ENCODE measurements around the gene ZNF740.
"Not testable (repeated sequence)": the region's sequence is repeated elsewhere in the genome, so short reads cannot be mapped to it uniquely, and the experiment has no call there.

ZNF740 gene, protein sequence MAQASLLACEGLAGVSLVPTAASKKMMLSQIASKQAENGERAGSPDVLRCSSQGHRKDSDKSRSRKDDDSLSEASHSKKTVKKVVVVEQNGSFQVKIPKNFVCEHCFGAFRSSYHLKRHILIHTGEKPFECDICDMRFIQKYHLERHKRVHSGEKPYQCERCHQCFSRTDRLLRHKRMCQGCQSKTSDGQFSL

DNA sequence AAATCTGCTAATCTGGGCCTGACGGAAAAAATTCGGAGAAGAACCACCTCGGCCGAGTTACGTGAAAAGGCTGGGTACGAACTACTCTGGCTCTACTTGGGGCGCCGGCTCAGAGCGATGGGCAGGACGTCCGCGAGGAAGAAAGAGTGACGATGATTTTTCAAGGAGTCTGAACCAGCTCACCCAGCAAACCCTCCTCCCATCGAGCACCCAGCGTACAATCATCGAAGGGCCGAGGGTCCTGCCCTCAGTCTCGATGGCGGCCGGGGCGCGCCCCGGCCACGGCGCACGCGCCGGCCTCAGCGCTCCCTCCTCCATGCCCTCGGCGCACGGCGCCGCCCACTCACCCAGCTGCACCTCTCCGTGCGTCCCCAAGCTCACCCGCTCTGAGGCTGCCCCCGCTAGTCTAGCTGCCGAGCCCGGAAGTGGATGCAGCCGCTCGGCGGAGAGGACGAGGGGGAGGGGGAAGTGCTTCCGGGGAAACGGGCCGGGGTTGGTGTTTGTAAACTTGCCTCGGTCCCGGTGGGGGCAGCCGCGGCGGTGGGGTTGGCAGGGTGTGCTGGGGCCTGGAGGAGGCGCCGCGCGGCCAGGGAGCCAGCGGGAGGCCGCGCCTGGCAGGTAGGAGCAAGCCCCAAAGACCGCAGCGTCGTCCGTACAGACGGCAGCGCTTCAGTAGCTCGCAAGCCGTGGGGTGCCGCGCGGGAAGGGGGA, at the start of gene ZNF740, which contains the start of gene CSAD:
Gene ZNF740 (plus strand): TSS at position 503 of the 711 bp plus-strand sequence. CDS start 1,262 bp downstream, outside the sequence.
Gene CSAD (minus strand): TSS at position 706 of the 711 bp plus-strand sequence. CDS start 7,455 bp downstream, outside the sequence.
- DNase-seq, result peak; percentile 99

DNA sequence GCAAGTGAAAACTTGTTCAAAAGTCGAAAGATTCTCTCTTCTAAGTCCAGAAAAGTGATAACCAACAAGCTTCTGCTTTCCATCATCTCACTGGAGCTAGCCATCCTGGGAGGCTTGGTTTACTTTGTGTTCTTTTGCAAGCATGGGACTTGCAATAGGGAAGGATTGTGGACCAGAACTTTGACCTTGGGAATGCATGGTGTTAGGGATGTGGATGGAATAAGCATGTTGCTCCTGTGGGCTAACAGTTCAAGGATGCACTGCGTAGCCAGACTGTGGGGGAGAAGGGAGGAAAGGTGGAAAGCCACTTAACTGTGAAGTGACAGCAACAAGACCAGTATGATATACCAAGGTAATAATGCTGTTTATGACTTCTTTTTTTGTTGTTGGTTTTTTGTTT, 48.7 kb upstream of the ZNF740 start:
- no peak for DNase-seq

DNA sequence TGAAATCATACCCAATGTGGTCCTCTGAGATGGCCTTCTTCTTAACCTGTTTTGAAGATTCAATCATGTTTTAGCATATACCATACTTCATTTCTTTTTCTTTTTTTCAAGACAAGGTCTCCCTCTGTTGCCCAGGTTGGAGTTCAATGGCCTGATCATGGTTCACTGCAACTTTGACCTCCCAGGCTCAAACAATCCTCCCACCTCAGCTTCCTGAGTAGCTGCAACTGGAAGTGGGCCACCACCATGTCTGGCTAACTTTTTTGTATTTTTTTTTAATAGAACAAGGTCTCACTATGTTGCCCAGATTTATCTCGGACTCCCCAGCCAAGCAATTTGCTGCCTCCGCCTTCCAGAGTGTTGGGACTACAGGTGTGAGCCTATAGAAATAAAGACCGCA, 46.8 kb upstream of the ZNF740 start:
- DNase-seq, result no peak

DNA sequence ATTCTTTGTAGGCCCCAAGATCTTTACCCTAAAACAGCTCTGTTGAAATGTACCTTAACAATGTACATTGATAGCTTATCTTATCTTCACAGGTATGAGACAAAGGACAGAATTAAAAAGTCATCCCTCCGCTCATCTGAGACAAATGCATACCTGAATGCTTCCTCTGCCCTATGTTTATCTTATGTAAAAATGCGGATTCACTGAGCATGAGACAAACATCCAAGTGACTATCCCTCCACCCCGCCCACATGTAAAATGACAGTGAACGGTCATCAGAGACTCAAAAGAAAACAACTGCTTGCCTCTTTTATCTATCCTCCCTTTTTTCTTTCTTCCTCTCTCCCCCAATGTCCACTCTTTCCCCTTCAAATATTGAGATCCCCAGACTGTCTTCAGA, 37.2 kb upstream of the ZNF740 start:
- no peak for DNase-seq

DNA sequence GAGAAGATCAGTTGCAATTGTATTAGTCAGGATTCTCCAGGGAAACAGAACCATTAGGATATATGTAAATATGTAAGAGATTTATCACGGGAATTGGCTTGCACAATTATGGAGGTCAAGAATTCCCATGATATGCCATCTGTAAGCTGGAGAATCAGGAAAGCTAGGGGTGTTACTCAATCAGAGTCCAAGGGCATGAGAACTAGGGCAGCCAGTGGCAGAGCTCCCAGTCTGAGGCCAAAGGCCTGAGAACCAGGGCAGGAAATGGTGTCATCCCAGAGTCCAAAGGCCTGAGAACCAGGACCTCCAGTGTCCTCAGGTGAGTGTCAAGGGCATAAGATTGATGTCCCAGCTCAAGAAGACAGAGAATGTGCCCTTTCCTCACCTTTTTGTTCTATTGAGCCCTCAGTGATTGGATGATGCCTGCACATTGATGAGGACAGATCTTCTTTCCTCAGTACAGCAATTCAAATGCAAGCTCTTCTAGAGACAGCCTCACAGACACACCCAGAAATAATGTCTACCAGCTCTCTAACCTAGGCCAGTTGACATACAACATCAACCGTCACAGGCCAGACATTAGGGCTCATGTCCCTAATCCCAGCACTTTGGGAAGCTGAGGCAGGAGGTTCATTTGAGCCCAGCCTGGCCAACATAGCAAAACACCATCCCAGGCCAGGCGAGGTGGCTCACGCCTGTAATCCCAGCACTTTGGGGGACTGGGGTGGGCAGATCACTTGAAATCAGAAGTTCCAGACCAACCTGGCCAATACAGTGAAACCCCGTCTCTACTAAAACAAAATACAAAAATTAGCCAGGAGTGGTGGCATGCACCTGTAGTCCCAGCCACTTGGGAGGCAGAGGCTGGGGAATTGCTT, 34.9 kb upstream of the ZNF740 start:
- no peak for DNase-seq

DNA sequence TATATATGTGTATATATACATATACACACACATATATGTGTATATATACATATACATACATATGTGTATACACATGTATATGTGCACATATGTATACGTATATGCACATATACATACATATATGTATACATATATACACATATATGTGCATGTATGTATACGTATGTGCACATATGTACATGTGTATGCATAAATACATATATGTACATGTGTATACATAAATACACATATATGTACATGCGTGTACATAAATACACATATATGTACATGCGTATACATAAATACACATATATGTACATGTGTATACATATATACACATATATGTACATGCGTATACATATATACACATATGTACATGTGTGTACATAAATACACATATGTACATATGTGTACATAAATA, 33.3 kb upstream of the ZNF740 start:
- DNase-seq, result no peak

DNA sequence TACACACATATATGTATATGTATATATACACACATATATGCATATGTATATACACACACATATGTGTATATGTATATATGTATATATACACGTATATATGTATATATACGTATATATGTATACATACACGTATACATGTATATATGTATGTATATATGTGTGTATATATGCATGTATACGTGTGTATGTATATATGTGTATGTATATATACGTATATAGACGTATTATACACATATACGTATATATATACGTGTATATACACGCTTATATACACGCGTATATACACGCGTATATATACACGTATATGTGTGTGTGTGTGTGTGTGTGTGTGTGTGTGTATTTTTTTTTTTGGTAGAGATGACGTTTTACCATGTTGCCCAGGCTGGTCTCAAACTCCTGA, 32.9 kb upstream of the ZNF740 start:
- no peak for DNase-seq

DNA sequence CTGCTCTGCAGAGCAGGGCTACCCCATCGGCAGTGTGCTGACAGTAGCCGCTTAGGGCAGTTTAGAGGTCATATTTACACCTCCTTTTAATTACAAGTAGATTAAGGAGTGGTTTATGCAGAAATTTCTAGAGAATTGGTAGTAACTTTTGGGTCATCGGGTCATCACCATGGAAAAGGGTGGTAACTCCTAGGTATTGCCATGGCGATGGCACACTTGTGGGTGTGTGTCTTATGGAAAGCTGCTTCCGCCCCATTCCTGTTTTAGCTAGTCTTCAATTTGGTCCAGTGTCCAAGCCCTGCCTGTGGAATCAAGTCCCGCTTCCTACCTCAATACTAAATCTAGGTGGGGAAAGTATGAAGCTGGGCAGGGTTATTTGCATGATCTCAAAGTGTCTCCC, 29.5 kb upstream of the ZNF740 start:
- no peak for DNase-seq

DNA sequence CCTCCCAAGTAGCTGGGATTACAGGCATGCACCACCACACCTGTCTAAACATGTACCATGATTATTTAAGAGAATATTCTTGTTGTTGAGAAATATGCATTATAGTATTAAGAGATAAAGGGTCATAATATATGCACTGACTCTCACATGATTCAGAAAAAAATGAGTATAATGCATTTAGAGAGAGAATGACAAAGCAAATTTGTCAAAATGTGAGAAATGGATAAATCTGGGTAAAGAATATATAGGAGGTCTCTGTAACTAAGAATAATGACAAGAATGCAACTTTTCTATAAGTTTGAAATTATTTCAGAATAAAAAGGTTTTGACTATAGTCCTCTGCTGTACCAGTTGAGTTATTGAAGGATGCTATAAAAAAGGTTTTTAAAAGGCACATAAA, 28.1 kb upstream of the ZNF740 start:
- no peak for DNase-seq

DNA sequence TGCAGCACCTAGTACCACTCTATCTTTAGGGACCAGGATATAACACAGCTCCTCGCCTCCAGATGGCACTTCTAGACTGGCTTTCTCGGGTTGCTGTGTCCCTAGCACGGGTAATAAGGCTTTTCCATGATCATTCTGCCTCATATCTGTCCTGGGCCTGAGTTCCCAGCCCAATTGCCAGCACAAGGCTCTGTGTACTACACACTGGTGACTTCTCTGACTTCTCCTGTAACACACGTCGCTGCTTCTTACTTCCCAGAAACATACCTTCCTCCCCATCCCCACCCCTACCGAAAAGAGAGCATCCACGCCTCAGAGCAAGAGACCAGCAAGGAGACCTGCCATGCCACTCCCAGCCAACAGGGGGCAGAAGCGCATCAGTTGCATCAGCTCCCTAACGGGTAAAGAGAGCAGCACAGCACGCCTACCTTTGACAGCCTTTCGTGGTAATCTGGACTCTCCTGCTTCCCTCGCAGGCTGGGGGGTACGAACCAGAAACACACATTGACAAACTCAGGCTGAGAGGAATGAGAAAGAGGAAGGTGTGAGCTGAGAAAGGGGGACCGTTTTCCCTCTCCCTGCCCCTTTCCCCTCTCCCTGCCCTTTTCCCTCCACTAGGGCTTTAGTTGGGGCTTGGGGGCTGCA, 21.2 kb upstream of the ZNF740 start:
- peak; percentile 82 for DNase-seq

DNA sequence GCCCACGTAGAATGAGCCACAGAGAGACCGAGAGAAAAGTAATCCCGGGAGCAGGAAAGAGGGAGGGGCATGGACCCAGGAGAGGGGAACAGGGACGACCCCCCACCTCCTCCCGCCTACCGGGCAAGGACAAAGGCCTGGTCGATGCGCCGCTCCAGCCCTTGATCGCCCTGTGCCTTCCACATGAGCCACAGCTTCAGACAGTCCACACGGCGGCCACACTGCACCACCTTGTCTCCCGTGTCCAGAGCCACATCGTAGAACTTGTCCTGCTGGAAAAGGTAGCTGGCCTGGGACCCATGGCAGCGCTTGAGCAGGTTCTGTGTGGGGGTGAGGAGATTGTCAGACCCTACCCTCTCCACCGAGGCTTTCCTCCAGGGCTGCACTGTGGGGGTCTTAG, 20.5 kb upstream of the ZNF740 start:
- no peak for DNase-seq

DNA sequence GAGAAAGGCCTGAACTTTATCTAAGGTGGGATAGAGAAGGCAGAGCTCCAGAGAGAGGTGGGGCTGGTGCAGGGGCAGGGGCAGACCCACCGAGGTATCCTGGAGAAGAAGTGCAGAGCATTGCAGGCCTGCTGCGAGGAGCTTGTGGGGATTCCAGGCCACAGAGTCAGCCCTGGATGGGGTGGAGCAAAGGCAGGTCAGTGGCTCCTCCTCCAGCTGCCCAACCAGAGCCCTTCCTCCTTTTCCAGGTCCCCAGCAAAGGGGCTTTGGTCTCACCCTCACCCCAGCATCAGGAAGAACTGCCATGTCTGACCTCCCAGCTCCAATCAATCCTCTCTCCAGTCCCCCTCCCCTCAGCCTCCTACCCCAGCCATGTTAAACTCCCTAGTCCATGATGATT, 19.8 kb upstream of the ZNF740 start:
- no peak for DNase-seq

DNA sequence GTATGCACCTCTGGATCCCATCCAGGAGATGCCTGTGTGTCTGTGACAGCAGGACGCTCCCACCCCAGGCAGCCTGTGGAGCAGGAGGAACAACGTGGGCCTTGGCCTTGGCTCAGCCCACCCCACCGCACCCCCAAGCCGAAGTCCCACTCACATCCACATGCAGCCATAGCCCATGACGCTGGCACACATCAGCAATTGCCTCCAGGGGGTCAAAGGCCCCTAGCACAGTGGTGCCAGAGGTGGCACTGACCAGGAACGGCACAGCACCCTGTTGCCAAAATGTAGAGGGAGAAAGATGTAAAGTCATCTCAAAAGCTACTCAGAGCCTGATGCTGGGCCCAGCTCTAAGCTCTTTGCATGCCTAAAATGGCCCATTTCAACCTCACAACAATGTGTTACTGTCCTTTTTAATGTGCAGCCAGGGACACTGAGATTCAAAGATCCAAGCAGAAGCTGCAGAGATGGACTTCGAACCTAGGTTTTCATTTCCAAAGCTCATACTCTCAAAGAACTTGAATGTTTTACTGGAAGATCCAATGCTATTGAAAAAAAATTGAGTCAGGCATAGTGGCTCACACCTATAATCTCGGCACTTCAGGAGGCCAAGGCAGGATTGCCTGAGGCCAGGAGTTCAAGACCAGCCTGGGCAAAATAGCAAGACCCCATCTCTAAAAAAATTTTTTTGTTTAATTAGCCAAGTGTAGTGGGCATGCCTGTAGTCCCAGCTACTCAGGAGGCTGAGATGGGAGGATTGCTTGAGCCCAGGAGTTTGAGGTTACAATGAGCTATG, 19.2 kb upstream of the ZNF740 start:
- no peak for DNase-seq

DNA sequence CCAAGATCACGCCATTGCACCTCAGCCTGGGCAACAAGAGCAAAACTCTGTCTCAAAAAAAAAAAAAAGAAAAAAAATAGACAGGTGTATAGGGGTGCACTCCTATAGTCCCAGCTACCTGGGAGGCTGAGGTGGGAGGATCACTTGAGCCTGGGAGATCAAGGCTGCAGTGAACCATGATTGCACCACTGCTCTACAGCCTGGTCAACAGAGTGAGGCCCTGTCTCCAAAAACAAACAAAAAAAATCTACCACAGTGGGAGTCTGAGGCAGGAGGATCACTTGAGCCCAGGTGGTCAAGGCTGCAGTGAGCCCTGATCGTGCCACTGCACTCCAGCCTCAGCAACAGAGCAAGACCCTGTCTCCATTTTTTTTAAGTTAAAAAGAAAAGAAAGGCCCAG, 17.5 kb upstream of the ZNF740 start:
- not testable (repeated sequence) for DNase-seq

DNA sequence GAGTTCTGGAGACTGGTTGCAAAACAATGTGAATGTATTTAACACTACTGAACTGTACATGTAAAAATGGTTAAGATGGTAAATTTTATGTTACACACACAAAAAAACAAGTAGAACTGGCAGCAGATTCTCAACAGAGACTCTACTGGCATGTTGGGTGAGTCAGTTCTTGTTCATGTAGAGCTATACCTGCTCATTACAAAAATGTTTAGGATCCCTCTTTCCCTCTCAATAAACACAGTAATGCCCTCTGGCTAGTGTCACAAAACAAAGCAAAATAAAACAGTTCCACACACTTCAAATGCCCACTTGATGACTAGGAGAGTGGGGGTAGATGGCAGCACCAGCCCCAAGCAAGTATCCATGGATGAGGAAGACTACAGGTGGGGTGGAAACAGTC, 13.7 kb upstream of the ZNF740 start:
- DNase-seq, result no peak

DNA sequence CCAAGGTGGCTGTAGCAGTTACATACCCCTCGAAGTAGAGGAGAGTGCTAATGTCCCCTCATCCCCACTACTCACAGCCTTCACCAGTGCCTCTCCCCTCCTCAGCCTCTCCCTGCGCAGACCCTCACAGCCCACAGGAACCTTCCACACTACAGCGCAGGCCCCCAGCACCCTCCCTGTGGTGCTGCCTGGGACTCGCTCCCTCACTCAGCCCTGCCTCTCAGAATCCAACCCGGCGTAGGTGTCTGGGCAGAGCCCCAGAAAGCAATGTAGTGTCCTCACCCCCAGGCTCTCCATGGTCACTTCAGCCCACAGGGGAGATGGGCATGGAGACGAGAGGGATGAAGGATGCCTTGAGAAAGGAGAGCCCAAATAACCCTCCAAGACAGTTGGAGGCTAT, 10.9 kb upstream of the ZNF740 start:
- DNase-seq, result no peak

DNA sequence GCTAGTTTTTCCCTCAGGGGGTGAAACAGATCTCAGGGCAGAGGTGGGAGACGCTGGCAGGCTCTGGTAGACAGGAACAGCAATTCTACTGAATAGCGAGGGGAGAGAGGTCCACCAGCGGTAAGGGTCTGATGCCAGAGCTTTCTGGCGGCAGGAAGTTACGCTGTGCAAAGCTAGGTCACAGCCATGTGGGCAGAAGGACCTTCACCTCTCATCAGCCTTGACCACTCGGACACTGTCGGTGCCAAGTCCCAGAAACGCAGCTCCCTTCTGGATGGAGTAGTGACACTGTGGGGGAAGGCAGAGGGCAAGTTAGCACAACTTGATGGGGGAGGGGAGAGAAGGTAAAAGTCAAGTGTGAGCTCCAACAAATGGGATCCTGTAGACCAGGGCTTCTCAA, 10.3 kb upstream of the ZNF740 start:
- no peak for DNase-seq

DNA sequence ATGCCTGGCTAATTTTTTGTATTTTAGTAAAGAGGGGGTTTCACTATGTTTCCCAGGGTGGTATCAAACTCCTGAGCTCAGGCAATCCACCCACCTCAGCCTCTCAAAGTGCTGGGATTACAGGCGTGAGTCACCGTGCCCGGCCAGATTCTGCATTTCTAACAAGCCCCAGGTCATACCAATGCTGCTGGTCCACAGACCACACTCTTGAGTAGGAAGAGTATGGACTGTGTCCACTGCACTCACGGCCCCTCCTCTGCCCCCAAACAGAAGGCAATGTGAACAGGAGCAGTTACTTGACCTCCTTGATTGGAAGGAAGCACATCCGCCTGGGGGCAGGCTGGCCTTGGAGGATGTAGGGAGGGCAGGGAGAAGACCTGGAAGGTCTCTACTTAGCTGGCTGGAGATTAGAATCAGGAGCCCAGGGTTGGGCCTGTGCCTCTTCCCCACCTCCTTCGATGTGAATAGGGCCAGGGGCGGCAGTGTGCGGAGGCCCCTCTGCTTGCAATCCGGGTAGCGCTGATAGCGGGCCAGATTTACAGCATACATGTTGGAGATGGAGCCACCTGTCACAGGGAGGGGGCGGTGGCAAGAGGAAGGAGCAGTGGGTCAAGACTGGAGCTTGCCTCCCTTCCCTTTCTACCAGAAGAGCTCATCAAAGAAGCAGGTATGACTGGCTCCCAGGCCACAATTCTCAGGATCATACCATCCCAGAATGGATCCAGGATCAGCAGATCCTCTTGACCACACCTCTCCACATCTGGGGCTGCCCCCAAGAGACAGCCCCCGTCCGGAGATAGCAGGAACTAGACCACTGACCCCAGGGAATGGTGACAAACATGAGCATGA, 9.4 kb upstream of the ZNF740 start:
- DNase-seq, result no peak

DNA sequence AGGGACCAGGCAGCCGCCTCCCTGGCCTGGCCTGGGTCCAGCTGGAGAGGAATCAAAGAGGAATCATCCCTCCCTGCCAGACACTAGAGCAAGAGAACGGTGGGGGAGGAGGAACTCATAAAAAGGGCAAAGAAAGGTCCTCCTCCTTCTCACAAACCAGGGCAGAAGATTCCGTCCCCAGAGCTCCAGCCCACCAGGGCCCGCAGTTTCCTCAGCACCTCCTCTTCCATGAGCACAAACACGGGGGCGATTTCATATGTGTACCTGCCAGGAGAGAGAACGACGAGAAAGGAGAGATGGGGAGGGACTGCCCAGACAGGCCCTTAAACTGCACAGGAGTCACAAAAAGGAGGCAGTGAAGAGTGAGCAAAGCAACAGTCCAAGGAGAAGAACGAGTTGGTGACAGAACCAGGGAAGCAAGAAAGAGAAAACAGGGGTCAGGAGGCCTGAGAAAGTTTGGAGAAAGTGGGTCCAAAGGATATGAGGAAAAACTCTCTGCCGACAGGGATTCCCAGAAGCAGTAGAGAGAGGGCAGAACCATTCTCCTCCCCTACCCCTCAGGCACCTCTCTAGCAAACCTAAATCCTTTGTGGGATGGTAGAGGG, 8.7 kb upstream of the ZNF740 start:
- no peak for DNase-seq

DNA sequence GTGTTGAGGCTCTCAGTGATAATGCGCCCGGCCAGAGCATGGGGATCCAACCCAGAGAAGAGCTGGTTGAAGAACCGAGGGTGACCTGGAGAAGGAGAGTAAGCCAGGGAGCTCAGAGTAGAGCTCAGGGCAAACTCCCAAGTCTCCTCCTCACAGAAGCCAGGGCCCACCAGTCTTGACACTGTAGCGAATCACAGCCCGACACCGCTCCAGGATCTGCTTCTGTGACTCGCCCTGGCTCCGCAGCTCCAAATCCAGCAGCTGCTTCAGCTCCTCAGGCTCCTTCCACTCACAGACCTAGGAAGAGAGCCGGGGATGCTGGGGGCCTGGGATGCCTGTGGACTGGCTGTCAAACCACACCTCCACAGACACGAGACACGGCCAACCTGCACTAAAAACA, 8.2 kb upstream of the ZNF740 start:
- DNase-seq, result no peak
